ENCODE results near the gene STPG1. TPM values are rescaled to one million over a fixed set of nuclear protein-coding genes. Genes with fewer than 3 reads are reported as not detected.
A peak's percentile ranks its signal among the peaks of the same experiment; 100 is the strongest.
"Not testable (repeated sequence)": the region's sequence is repeated elsewhere in the genome, so short reads cannot be mapped to it uniquely, and the experiment has no call there.

STPG1 gene
- total RNA-seq: 1 to 10 TPM; 2.2 to 5.1 (median 3.5) TPM

GRCh38 chr1:24413350-24414163 is at the start of gene STPG1:
STPG1 (minus strand) TSS chr1:24413782; CDS start chr1:24401388, 12,394 bp downstream.
- TF ChIP-seq, protein P1, sequence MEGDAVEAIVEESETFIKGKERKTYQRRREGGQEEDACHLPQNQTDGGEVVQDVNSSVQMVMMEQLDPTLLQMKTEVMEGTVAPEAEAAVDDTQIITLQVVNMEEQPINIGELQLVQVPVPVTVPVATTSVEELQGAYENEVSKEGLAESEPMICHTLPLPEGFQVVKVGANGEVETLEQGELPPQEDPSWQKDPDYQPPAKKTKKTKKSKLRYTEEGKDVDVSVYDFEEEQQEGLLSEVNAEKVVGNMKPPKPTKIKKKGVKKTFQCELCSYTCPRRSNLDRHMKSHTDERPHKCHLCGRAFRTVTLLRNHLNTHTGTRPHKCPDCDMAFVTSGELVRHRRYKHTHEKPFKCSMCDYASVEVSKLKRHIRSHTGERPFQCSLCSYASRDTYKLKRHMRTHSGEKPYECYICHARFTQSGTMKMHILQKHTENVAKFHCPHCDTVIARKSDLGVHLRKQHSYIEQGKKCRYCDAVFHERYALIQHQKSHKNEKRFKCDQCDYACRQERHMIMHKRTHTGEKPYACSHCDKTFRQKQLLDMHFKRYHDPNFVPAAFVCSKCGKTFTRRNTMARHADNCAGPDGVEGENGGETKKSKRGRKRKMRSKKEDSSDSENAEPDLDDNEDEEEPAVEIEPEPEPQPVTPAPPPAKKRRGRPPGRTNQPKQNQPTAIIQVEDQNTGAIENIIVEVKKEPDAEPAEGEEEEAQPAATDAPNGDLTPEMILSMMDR (IDR thresholded peaks at IDR 0.05): no peak
- DNase-seq (ENCODE audit: low spot score): peak; percentile 45
- peak; percentile 61 for ATAC-seq (ENCODE audit: low FRiP score)

GRCh38 chr1:24462128-24462527 is 48.5 kb upstream of the STPG1 start:
- ATAC-seq (ENCODE audit: low FRiP score): not testable (repeated sequence)

GRCh38 chr1:24459551-24460266 is 46.1 kb upstream of the STPG1 start:
- DNase-seq (ENCODE audit: low spot score): no peak
- ATAC-seq (ENCODE audit: low FRiP score): no peak
- TF ChIP-seq, protein P1 (IDR thresholded peaks at IDR 0.05): no peak

More at GRCh38 chr1:24462128-24462527, 48.5 kb upstream of the STPG1 start:
- DNase-seq (ENCODE audit: low spot score): not testable (repeated sequence)

DNA sequence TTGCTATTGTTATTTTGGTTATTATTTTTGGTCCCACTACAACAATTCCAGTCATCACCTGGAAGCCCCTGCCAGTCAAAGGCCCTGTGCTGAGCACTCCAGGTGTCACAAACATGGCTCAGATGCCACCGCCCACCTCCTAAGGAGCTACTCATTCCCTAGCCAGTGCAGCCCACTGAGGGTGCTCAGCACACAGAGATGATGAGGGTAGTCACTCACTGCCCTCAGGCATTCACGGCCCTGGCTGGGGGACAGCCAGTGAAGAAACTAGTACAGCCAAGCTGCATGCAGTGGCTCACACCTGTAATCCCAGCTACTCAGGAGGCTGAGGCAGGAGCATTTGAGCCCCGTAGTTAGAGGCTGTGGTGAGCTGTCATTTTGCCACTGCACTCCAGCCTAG is 44.3 kb upstream of the STPG1 start:
- TF ChIP-seq, protein P1 (IDR thresholded peaks at IDR 0.05): no peak
- no peak for DNase-seq (ENCODE audit: low spot score)
- no peak for ATAC-seq (ENCODE audit: low FRiP score)

DNA sequence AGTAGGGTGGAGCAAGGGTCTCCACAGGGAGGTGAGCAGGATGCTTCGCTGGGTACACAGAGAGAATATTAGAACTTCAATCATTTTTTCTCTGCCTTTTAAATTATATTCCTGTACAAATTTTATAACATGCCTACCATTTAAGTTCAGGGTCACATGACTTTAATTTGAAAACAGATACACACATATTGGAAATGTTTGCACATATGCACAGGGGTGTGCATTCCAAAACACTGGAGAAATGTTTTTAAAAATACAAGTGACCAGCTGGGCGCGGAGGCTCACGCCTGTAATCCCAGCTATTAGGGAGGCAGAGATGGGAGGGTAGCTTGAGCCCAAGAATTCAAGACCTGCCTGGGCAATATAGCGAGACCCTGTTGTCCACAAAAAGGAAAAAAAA is 41.7 kb upstream of the STPG1 start:
- DNase-seq (ENCODE audit: low spot score) (no peak), ATAC-seq (ENCODE audit: low FRiP score) (no peak)
- TF ChIP-seq, protein P1 (IDR thresholded peaks at IDR 0.05): no peak

- TF ChIP-seq, protein P1 (IDR thresholded peaks at IDR 0.05): no peak
Measured at GRCh38 chr1:24454673-24455072, 41.1 kb upstream of the STPG1 start.

GRCh38 chr1:24452922-24453485 is 39.4 kb upstream of the STPG1 start:
- DNase-seq (ENCODE audit: low spot score): no peak
- ATAC-seq (ENCODE audit: low FRiP score): no peak
- TF ChIP-seq, protein P1 (IDR thresholded peaks at IDR 0.05): no peak

More at GRCh38 chr1:24454673-24455072, 41.1 kb upstream of the STPG1 start:
- ATAC-seq (ENCODE audit: low FRiP score): no peak
- DNase-seq (ENCODE audit: low spot score): no peak

Measured in omental fat pad (tissue), 4 donors.